BJ (cell line): ENCODE data around the gene ILF3. TPM values are rescaled to one million over a fixed set of nuclear protein-coding genes. Genes with fewer than 3 reads are reported as not detected.

Source experiments
- CTCF ChIA-PET: fragments of 350-600 bp; formaldehyde crosslinking; extraction: SDS; loops from one replicate; lab custom pipeline; 2021; ENCODE audit warnings: antibody characterized with exemption, inconsistent platforms; lab: Yijun Ruan, JAX
- POLR2A ChIA-PET: fragments of 300-600 bp; sonication (Branson Sonifier 250); formaldehyde crosslinking; extraction: SDS; loops from one replicate; lab custom pipeline; 2021; ENCODE audit warnings: antibody characterized with exemption; lab: Charles Lee
- DNase-seq: peaks from one replicate; pipeline ENCODE4 v3.0.0-alpha.2; 2011; ENCODE audit warnings: low read depth
- H3K27me3 ChIP-seq: 2 replicates; pipeline ENCODE4 v1.6.0; 2011; ENCODE audit warnings: low read length; ENCODE audit not compliant: control insufficient read depth, insufficient read depth
- H3K36me3 ChIP-seq: 2 replicates; pipeline ENCODE4 v1.5.1; 2011; ENCODE audit warnings: low read length; ENCODE audit not compliant: control insufficient read depth, insufficient read depth
- H3K4me3 ChIP-seq: 2 replicates; pipeline ENCODE4 v1.5.1; 2011; ENCODE audit warnings: low read depth, mild to moderate bottlenecking, control low read depth, low read length
- CTCF ChIP-seq: IDR thresholded peaks from 2 replicates; pipeline ENCODE4 v1.5.1; 2011; ENCODE audit warnings: low read depth, mild to moderate bottlenecking, control low read depth, inconsistent platforms, low read length, moderate library complexity; ENCODE audit not compliant: insufficient read depth
- polyA plus RNA-seq: library from polyadenylated mRNA; depleted of rRNA; stranded (reverse); fragments of >200 nt; gene quantifications from 2 replicates; pipeline ENCODE4 v1.2.3, GENCODE V29; 2011

The ILF3 gene
- polyA plus RNA-seq, 1 experiment = 148 TPM

DNA sequence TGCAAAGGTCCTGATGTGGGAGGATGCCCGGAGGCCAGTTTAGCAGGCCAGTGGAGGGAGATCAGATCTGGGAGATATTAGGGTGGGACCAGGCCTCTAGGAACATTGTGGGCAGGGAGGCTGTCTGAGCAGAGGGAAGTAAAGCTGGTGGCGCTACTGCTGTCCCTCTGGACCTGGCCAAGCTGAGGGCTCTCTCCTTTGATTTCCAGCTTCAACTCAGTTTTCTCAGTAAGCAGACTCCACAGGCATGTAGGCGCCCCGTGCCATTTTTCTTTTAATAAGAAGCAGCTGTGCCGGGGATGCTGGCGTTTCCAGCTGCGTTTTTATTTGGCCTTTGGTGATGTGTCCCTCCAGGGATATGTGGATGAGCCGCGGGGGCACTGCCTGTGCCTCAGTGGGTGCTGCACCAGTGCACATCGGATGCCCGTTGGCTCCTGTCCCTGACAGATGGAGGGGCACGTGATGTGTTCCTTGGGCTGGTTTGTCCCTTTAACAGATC, 70.5 kb downstream of the ILF3 start:
- CTCF ChIA-PET = interaction anchor here (0.9 kb wide), 2 partner anchors 45 to 140 kb away, joined by 3 read pairs; no protein-coding TSS in a partner anchor
- DNase-seq = peak; percentile 35
- POLR2A ChIA-PET = no interaction called here
- no peaks in the 10 kb centered on the region for H3K36me3 ChIP-seq
- H3K27me3 ChIP-seq = no peaks in the 10 kb centered on the region
- TF ChIP-seq CTCF = 0 out of 2 replicates have a peak, but pooled peaks have one; percentile 6
- no peak overlapping the region for H3K4me3 ChIP-seq

GRCh38 chr19:10725415-10725814, 71.3 kb downstream of the ILF3 start:
- POLR2A ChIA-PET = no interaction called here
- DNase-seq = no peak
- CTCF ChIA-PET = interaction anchor here (0.7 to 0.9 kb wide), 2 partner anchors 18 to 139 kb away, joined by 3 read pairs; no protein-coding TSS in a partner anchor
- Histone ChIP-seq H3K36me3 (no peaks in the 10 kb centered on the region), H3K4me3 (no peak overlapping the region), H3K27me3 (no peaks in the 10 kb centered on the region)
- no peak for TF ChIP-seq CTCF

- no peak for TF ChIP-seq CTCF
- DNase-seq = no peak
- H3K4me3 ChIP-seq = no peak overlapping the region
- no peaks in the 10 kb centered on the region for H3K27me3 ChIP-seq
- POLR2A ChIA-PET = no interaction called here
- no peaks in the 10 kb centered on the region for H3K36me3 ChIP-seq
- CTCF ChIA-PET = interaction anchor here (0.7 to 2.8 kb wide), 2 partner anchors 9 to 17 kb away, joined by 3 to 17 read pairs; partner anchors contain the start of gene DNM2
These were observed 72.1 kb downstream of the ILF3 start for GRCh38 chr19:10726268-10726667.

DNA sequence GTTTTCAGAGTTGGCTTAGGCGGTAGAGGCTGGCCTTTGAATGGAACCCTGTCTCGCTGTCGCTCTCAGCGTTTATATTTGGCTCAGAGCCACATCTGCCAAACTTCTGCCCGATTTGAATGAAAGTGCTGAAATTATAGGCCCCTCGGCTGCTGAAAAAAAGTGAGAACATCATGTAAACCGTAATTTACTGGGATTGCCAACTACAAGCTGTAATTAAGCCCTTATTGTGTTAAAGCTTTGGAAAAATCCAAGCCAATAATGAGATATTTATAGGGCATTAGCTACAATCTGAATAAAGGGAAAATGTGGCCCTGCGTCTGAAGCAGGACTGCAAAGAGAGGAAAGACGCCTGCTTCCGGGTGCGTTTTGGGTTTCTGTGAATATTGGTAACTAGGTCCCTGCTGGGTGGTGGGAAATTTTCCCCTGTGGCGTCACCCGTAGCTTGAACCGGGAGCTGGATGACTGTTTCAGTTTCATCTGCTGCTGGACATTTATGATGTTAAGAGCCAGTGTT, 73.6 kb downstream of the ILF3 start:
- Histone ChIP-seq H3K27me3 (no peaks in the 10 kb centered on the region), H3K36me3 (no peaks in the 10 kb centered on the region), H3K4me3 (no peak overlapping the region)
- ChIA-PET CTCF (interaction anchor here (2.8 kb wide), 1 partner anchor 11 kb away, joined by 17 read pairs; the partner anchor contains the start of gene DNM2), POLR2A (no interaction called here)
- DNase-seq = no peak
- TF ChIP-seq CTCF = no peak

GRCh38 chr19:10729411-10729810, 75.3 kb downstream of the ILF3 start:
- no peak for TF ChIP-seq CTCF
- no peaks in the 10 kb centered on the region for H3K27me3 ChIP-seq
- POLR2A ChIA-PET = no interaction called here
- no peak for DNase-seq
- CTCF ChIA-PET = interaction anchor here (1.2 kb wide), 1 partner anchor 12 kb away, joined by 6 read pairs; the partner anchor contains the start of gene DNM2
- no peak overlapping the region for H3K4me3 ChIP-seq
- H3K36me3 ChIP-seq = no peaks in the 10 kb centered on the region
